GM12878 (cell line): ENCODE measurements around the gene SOWAHD. TPM values are rescaled to one million over a fixed set of nuclear protein-coding genes. Genes with fewer than 3 reads are reported as not detected.

ENCODE experiments used
- ATAC-seq: fragments of 200-7000 bp; cut with Tn5 transposase; 3 replicates; pipeline ENCODE4 v1.9.1; 2020; ENCODE audit warnings: mild to moderate bottlenecking, moderate library complexity
- BruUV-seq: library from RNA; stranded (reverse); fragments of 400-500 nt; replicated peaks from 2 replicates; lab custom pipeline; 2021; lab: Mats Ljungman, UMichigan
- CTCF ChIA-PET: fragments of 300-600 bp; sonication (Branson Sonifier 250); formaldehyde crosslinking; extraction: SDS; loops from one replicate; lab custom pipeline; 2021; ENCODE audit warnings: inconsistent platforms; lab: Yijun Ruan, JAX
- POLR2A ChIA-PET: fragments of 350-600 bp; formaldehyde crosslinking; extraction: SDS; loops from one replicate; lab custom pipeline; 2021; ENCODE audit warnings: inconsistent platforms; lab: Charles Lee
- RAD21 ChIA-PET: fragments of 300-600 bp; sonication (Branson Sonifier 250); formaldehyde crosslinking; loops from one replicate; lab custom pipeline; 2023; ENCODE audit warnings: antibody characterized with exemption; ENCODE audit not compliant: unreplicated experiment; lab: Charles Lee
- SMC1A ChIA-PET: fragments of 300-600 bp; sonication (Branson Sonifier 250); formaldehyde crosslinking; loops from one replicate; lab custom pipeline; 2023; ENCODE audit not compliant: unreplicated experiment, uncharacterized antibody; lab: Charles Lee
- DNase-seq: peaks from one replicate; pipeline ENCODE4 v3.0.0-alpha.2; 2011; ENCODE audit warnings: low read depth, low spot score
- FAIRE-seq: peaks from 3 replicates; lab custom pipeline; 2011; peaks lifted over from hg19 to GRCh38; lab: Jason Lieb, UNC
- H2AFZ ChIP-seq: 2 replicates; pipeline ENCODE4 v1.6.0; 2011; ENCODE audit warnings: low read depth, low read length, control low read depth; ENCODE audit not compliant: control insufficient read depth
- H3K27ac ChIP-seq: 2 replicates; pipeline ENCODE4 v1.5.1; 2011; ENCODE audit warnings: control low read depth; ENCODE audit not compliant: control insufficient read depth, insufficient read depth
- H3K27me3 ChIP-seq, 2 experiments: replicated peaks in 1 of 2; 2 replicates each; pipeline versions ENCODE4 v1.6.0 to v1.6.1; 2011; ENCODE audit warnings: low read length in 1 of 2; ENCODE audit not compliant: control insufficient read depth in 2 of 2, insufficient read depth in 2 of 2
- H3K36me3 ChIP-seq, 2 experiments: 2 replicates each; pipeline ENCODE4 v1.5.1; 2011; ENCODE audit warnings: low read length in 1 of 2; ENCODE audit not compliant: control insufficient read depth in 2 of 2, insufficient read depth in 2 of 2
- H3K4me1 ChIP-seq: 2 replicates; pipeline ENCODE4 v1.6.1; 2011; ENCODE audit warnings: mild to moderate bottlenecking, low read length, moderate library complexity, mixed read lengths; ENCODE audit not compliant: control insufficient read depth, insufficient read depth
- H3K4me2 ChIP-seq: 2 replicates; pipeline ENCODE4 v1.6.0; 2011; ENCODE audit warnings: control low read depth; ENCODE audit not compliant: control insufficient read depth, insufficient read depth
- H3K4me3 ChIP-seq: fragments of 200-600 bp; sonication (generic); 2 replicates; pipeline ENCODE4 v1.5.1; 2016
- H3K79me2 ChIP-seq: 2 replicates; pipeline ENCODE4 v1.6.0; 2011; ENCODE audit warnings: low read length; ENCODE audit not compliant: control insufficient read depth, insufficient read depth
- H3K9ac ChIP-seq: 2 replicates; pipeline ENCODE4 v1.8.0; 2011; ENCODE audit warnings: low read length, control low read depth, mixed read lengths; ENCODE audit not compliant: control insufficient read depth, insufficient read depth
- H3K9me3 ChIP-seq: replicated peaks from 3 replicates; pipeline ENCODE4 v1.5.1; 2011; ENCODE audit warnings: mild to moderate bottlenecking, low read length; ENCODE audit not compliant: control insufficient read depth, insufficient read depth
- H4K20me1 ChIP-seq: 2 replicates; pipeline ENCODE4 v1.6.0; 2011; ENCODE audit not compliant: control insufficient read depth, insufficient read depth
- ATF7 ChIP-seq: fragments of 450-650 bp; IDR thresholded peaks from 2 replicates; pipeline ENCODE4 v1.6.1; 2016; ENCODE audit warnings: low read depth, mild to moderate bottlenecking
- BCL11A ChIP-seq: IDR thresholded peaks from 2 replicates; pipeline ENCODE4 v1.6.1; 2011; ENCODE audit warnings: low read depth, low read length
- CBX5 ChIP-seq: sonication (generic); IDR thresholded peaks from 2 replicates; pipeline ENCODE4 v1.6.1; 2016; ENCODE audit warnings: low read depth, moderate library complexity, mild to moderate bottlenecking, inconsistent platforms
- KAT2A ChIP-seq: conservative IDR thresholded peaks from 2 replicates; pipeline ENCODE4 v1.6.1; 2011; ENCODE audit warnings: low read depth, low read length; ENCODE audit not compliant: control insufficient read depth
- RBBP5 ChIP-seq: fragments of 200-600 bp; sonication (generic); conservative IDR thresholded peaks from 2 replicates; pipeline ENCODE4 v1.6.1; 2016
- SRF ChIP-seq, 2 experiments: IDR thresholded peaks; 2 replicates each; pipeline ENCODE4 v1.6.1; 2011; ENCODE audit warnings: low read depth in 2 of 2, low read length in 2 of 2, mild to moderate bottlenecking in 1 of 2, moderate library complexity in 1 of 2
- STAT1 ChIP-seq: fragments of 450-650 bp; conservative IDR thresholded peaks from 2 replicates; pipeline ENCODE4 v1.6.1; 2014; ENCODE audit warnings: antibody characterized with exemption, mild to moderate bottlenecking
- TCF12 ChIP-seq: IDR thresholded peaks from 2 replicates; pipeline ENCODE4 v1.6.1; 2011; ENCODE audit warnings: low read depth, mild to moderate bottlenecking, low read length
- WGBS: methylation state at CpG from one replicate; pipeline ENCODE4 v1.1.6; 2016; ENCODE audit warnings: low lambda C conversion rate; ENCODE audit not compliant: insufficient replicate concordance, insufficient coverage; ENCODE audit errors: missing lambda C conversion rate; 5-methylcytosine and 5-hydroxymethylcytosine counted together
- in situ Hi-C: fragments of 300-500 bp; cut with MboI; formaldehyde crosslinking; loops from 9 replicates; pipeline ENCODE4 v1.14.3; 2018; ENCODE audit warnings: mixed read lengths
- intact Hi-C: fragments of 100-400 bp; cut with micrococcal nuclease; formaldehyde crosslinking; loops from one replicate; pipeline ENCODE4 v1.14.2; 2022; ENCODE audit not compliant: unreplicated experiment
- polyA plus RNA-seq, 11 experiments: library from polyadenylated mRNA; depleted of rRNA in 4 of 11; unstranded in 6 of 11; stranded (reverse) in 5 of 11; fragments of >200 nt; fragmentation: Nextera tagmentation in 4 of 11; fragmentation: Illumina TruSeq in 1 of 11; extraction: Ambion mirVana in 4 of 11; extraction: Trizol in 1 of 11; gene quantifications; 1 replicate in 1 of 11; 2 replicates in 10 of 11; pipeline versions ENCODE4 v1.2.1 to v1.2.3, GENCODE V29; 2011 to 2016; ENCODE audit warnings: inconsistent platforms in 2 of 11, missing spikeins in 2 of 11, low read depth in 1 of 11
- total RNA-seq, 4 experiments: library from RNA; depleted of rRNA in 3 of 4; stranded (reverse); fragments of >200 nt in 3 of 4; fragmentation: Illumina TruSeq in 1 of 4; extraction: Trizol in 1 of 4; gene quantifications; 2 replicates each; pipeline versions ENCODE4 v1.2.1 to v1.2.3, GENCODE V29; 2013 to 2021

SOWAHD gene
- total and polyA plus RNA-seq, 10 of the 15 experiments (the other 5 are each of a cell fraction or from before 2014, with no cell fraction given), result 0.27 to 7.4 (median 2.6) TPM

- Histone ChIP-seq H4K20me1 (no peaks in the 10 kb centered on the region), H3K36me3 (no peaks in the 10 kb centered on the region), H3K4me2 (no peak overlapping the region), H3K27me3 (no peaks in the 10 kb centered on the region), H3K79me2 (no peaks in the 10 kb centered on the region), H3K9me3 (no peaks in the 10 kb centered on the region), H3K4me1 (no peaks in the 10 kb centered on the region), H3K27ac (no peak overlapping the region), H3K4me3 (no peak overlapping the region), H2AFZ (no peak overlapping the region), H3K9ac (no peak overlapping the region)
- POLR2A ChIA-PET, result interaction anchor here (0.6 kb wide), 1 partner anchor 51 kb away, joined by 3 read pairs; no protein-coding TSS in a partner anchor
- 57% methylated on average over 2 of the region's 2 CpGs for WGBS
- in situ Hi-C loops, result no loop called here
- SMC1A ChIA-PET, result no interaction called here
- TF ChIP-seq SRF (IDR thresholded peaks at IDR 0.05; ENCODE audit: low read depth in 2 of 2, low read length in 2 of 2) (no peak), KAT2A (no peak), STAT1 (no peak), TCF12 (no peak), ATF7 (no peak), CBX5 (no peak), RBBP5 (no peak), BCL11A (no peak)
- ATAC-seq (no peak), DNase-seq (no peak), FAIRE-seq (no peak)
- CTCF ChIA-PET, result interaction anchor here (0.6 kb wide), 1 partner anchor 317 kb away, joined by 3 read pairs; no protein-coding TSS in a partner anchor
- RAD21 ChIA-PET, result no interaction called here
- no TSS peak for BruUV-seq
- intact Hi-C loops, result no loop called here
These were observed 43.1 kb downstream of the SOWAHD start for GRCh38 chrX:119801253-119802221.
